OCI-LY1 (cell line): ENCODE results near the gene ARHGAP6.

Experiments used
- H2AFZ ChIP-seq: fragments of 200-600 bp; sonication (generic), shearing (Covaris generic); 2 replicates; pipeline ENCODE4 v1.6.0; 2014; ENCODE audit warnings: antibody characterized with exemption, mild to moderate bottlenecking, low read length
- H3F3A ChIP-seq: fragments of 200-600 bp; sonication (generic), shearing (Covaris generic); 2 replicates; pipeline ENCODE4 v1.6.0; 2014; ENCODE audit warnings: mild to moderate bottlenecking, antibody characterized with exemption, low read length, moderate library complexity; ENCODE audit not compliant: insufficient read depth
- H3K27ac ChIP-seq: fragments of 200-600 bp; sonication (generic); 2 replicates; pipeline ENCODE4 v1.5.1; 2014; ENCODE audit warnings: low read length, mixed run types, mild to moderate bottlenecking, low read depth; ENCODE audit not compliant: poor library complexity, severe bottlenecking
- H3K27me3 ChIP-seq: fragments of 200-600 bp; sonication (generic); 2 replicates; pipeline ENCODE4 v1.6.0; 2014; ENCODE audit warnings: antibody characterized with exemption, mild to moderate bottlenecking, low read length, moderate library complexity; ENCODE audit not compliant: insufficient read depth
- H3K36me3 ChIP-seq: fragments of 200-600 bp; sonication (generic); 2 replicates; pipeline ENCODE4 v1.6.1; 2014; ENCODE audit warnings: mild to moderate bottlenecking, antibody characterized with exemption, low read length, moderate library complexity, mixed read lengths; ENCODE audit not compliant: insufficient read depth
- H3K4me1 ChIP-seq: fragments of 200-600 bp; sonication (generic); 2 replicates; pipeline ENCODE4 v1.5.1; 2014; ENCODE audit warnings: mild to moderate bottlenecking, low read length, moderate library complexity; ENCODE audit not compliant: insufficient read depth, severe bottlenecking
- H3K4me2 ChIP-seq: fragments of 200-600 bp; sonication (generic), shearing (Covaris generic); 2 replicates; pipeline ENCODE4 v1.6.1; 2014; ENCODE audit warnings: low read length
- H3K4me3 ChIP-seq: fragments of 200-600 bp; sonication (generic); 2 replicates; pipeline ENCODE4 v1.5.1; 2014; ENCODE audit warnings: low read length, low read depth, mild to moderate bottlenecking, mixed read lengths; ENCODE audit not compliant: poor library complexity, severe bottlenecking
- H3K79me2 ChIP-seq: fragments of 200-600 bp; shearing (Covaris generic); 2 replicates; pipeline ENCODE4 v1.6.1; 2016; ENCODE audit warnings: mixed run types, low read length, mixed read lengths; ENCODE audit not compliant: insufficient read depth
- H3K9ac ChIP-seq: fragments of 200-600 bp; sonication (generic), shearing (Covaris generic); 2 replicates; pipeline ENCODE4 v1.6.1; 2014; ENCODE audit warnings: mild to moderate bottlenecking, low read length, mixed read lengths
- H3K9me2 ChIP-seq: fragments of 200-600 bp; sonication (generic), shearing (Covaris generic); 2 replicates; pipeline ENCODE4 v1.6.1; 2014; ENCODE audit warnings: low read depth, mild to moderate bottlenecking, low read length, mixed read lengths
- H3K9me3 ChIP-seq: fragments of 200-600 bp; shearing (Covaris generic); 2 replicates; pipeline ENCODE4 v1.6.1; 2014; ENCODE audit warnings: low read length, mixed read lengths
- H4K20me1 ChIP-seq: fragments of 200-600 bp; sonication (generic), shearing (Covaris generic); 2 replicates; pipeline ENCODE4 v1.6.0; 2016; ENCODE audit warnings: mild to moderate bottlenecking, low read length; ENCODE audit not compliant: insufficient read depth
- EZH2 ChIP-seq: fragments of 200-600 bp; sonication (generic), shearing (Covaris generic); IDR thresholded peaks from 2 replicates; pipeline ENCODE4 v1.8.0; 2017; ENCODE audit warnings: borderline replicate concordance, mixed run types, mild to moderate bottlenecking, antibody characterized with exemption, low read length, moderate library complexity, mixed read lengths
- TF ChIP-seq, protein P1 (sequence below): fragments of 200-600 bp; sonication (generic), shearing (Covaris generic); IDR thresholded peaks from 2 replicates; pipeline ENCODE4 v1.5.1; 2017; ENCODE audit warnings: mild to moderate bottlenecking, antibody characterized with exemption, low read length, moderate library complexity, mixed read lengths

The ARHGAP6 gene

GRCh38 chrX:11666164-11666563 is 444 bp upstream of the ARHGAP6 start:
- Histone ChIP-seq H3K4me2 (no peak overlapping the region), H4K20me1 (no peaks in the 10 kb centered on the region), H3K79me2 (no peaks in the 10 kb centered on the region), H3K9ac (no peak overlapping the region), H3K9me2 (no peaks in the 10 kb centered on the region), H3K27me3 (no peaks in the 10 kb centered on the region), H3K9me3 (no peaks in the 10 kb centered on the region), H2AFZ (no peak overlapping the region), H3K36me3 (no peaks in the 10 kb centered on the region), H3K27ac (no peak overlapping the region), H3K4me1 (no peaks in the 10 kb centered on the region), H3K4me3 (no peak overlapping the region), H3F3A (no peaks in the 10 kb centered on the region)
- TF ChIP-seq EZH2 = no peak
- TF ChIP-seq, protein P1, sequence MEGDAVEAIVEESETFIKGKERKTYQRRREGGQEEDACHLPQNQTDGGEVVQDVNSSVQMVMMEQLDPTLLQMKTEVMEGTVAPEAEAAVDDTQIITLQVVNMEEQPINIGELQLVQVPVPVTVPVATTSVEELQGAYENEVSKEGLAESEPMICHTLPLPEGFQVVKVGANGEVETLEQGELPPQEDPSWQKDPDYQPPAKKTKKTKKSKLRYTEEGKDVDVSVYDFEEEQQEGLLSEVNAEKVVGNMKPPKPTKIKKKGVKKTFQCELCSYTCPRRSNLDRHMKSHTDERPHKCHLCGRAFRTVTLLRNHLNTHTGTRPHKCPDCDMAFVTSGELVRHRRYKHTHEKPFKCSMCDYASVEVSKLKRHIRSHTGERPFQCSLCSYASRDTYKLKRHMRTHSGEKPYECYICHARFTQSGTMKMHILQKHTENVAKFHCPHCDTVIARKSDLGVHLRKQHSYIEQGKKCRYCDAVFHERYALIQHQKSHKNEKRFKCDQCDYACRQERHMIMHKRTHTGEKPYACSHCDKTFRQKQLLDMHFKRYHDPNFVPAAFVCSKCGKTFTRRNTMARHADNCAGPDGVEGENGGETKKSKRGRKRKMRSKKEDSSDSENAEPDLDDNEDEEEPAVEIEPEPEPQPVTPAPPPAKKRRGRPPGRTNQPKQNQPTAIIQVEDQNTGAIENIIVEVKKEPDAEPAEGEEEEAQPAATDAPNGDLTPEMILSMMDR = no peak

DNA sequence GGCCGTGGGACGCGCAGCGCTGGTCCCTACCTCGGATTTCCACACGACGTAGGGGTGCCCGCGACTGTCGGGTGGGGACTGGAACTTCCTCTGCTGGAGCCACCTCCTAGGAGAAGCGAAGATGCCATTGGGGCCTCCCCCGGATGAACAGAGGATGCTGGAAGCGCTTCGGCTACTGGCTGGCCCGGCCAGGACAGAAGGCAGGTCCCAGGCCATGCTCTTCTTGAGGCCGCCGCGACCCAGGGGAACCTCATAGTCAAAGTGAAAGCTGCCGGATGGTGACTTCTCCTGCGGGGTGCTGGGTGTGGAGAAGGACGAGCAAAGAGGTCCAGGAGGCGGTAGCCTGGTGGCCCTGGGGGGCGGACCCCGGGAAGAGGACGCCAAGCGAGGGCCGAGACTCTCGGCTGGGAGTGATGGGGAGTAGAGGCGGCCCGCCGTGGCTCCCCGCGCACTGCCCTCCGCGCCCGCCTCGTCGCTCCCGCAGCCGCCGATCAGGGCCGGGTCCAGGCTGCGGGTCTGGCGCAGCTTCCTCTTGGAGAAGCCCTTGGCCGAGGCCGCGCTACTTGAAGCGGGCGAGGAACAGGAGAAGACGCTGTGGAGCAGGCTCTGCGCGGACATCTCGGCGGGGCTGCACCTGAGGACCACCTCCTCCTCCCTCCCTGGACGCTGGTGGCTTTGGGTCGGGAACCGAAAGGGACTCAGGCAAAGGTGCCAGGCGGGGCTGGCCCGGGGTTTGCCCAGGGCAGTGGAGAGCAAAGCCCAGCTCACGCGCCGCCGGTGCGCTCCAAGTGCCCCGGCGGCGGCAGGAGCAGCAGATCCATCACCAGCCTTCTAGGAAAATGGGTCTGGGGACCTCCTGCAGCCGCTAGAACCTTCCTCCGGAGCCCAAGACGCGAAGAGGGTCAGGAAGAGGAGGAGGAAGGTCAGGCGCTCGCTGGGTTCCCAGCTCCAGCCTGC is 1.2 kb downstream of the ARHGAP6 start:
- Histone ChIP-seq H3K27me3 (no peaks in the 10 kb centered on the region), H3K36me3 (no peaks in the 10 kb centered on the region), H3K9ac (no peak overlapping the region), H3K27ac (no peak overlapping the region), H3K79me2 (no peaks in the 10 kb centered on the region), H3K4me2 (no peak overlapping the region), H3F3A (no peaks in the 10 kb centered on the region), H3K4me3 (no peak overlapping the region), H3K9me3 (no peaks in the 10 kb centered on the region), H2AFZ (no peak overlapping the region), H3K4me1 (no peaks in the 10 kb centered on the region), H4K20me1 (no peaks in the 10 kb centered on the region), H3K9me2 (no peaks in the 10 kb centered on the region)
- TF ChIP-seq EZH2 = no peak

- no peaks in the 10 kb centered on the region for H3K27me3 ChIP-seq
- H3K4me2 ChIP-seq = no peak overlapping the region
- H3K9ac ChIP-seq = no peak overlapping the region
- H3K9me2 ChIP-seq = no peaks in the 10 kb centered on the region
- H3K79me2 ChIP-seq = no peaks in the 10 kb centered on the region
- H2AFZ ChIP-seq = no peak overlapping the region
- no peak overlapping the region for H3K27ac ChIP-seq
- no peaks in the 10 kb centered on the region for H4K20me1 ChIP-seq
- no peak overlapping the region for H3K4me3 ChIP-seq
- no peaks in the 10 kb centered on the region for H3K9me3 ChIP-seq
- no peak for TF ChIP-seq EZH2
- TF ChIP-seq, protein P1 = no peak
- H3F3A ChIP-seq = no peaks in the 10 kb centered on the region
- H3K36me3 ChIP-seq = no peaks in the 10 kb centered on the region
- H3K4me1 ChIP-seq = no peaks in the 10 kb centered on the region
These were observed 1.9 kb downstream of the ARHGAP6 start for GRCh38 chrX:11663875-11664210.
